Measurements from ENCODE around the gene NFIX.

- TF ChIP-seq CTCF (IDR thresholded peaks at IDR 0.05) (no peak), POLR2A (IDR thresholded peaks at IDR 0.05) (no peak)
Observed at GRCh38 chr19:13011653-13012389, 16.5 kb downstream of the NFIX start.

Data from adrenal gland (tissue), 5 donors.